SK-N-SH (cell line): ENCODE measurements around the gene SMYD2.

Experiments
- CTCF ChIP-seq: fragments of 200-600 bp; sonication (generic); IDR thresholded peaks from 2 replicates; pipeline ENCODE4 v1.6.1; 2017; ENCODE audit warnings: antibody characterized with exemption, mild to moderate bottlenecking, moderate library complexity
- EZH2phosphoT487 ChIP-seq: fragments of 200-600 bp; sonication (generic); IDR thresholded peaks from 2 replicates; pipeline ENCODE4 v1.6.1; 2017; ENCODE audit warnings: low read depth, mixed run types, mild to moderate bottlenecking, antibody characterized with exemption, moderate library complexity, borderline replicate concordance
- MAX ChIP-seq: IDR thresholded peaks from 2 replicates; pipeline ENCODE4 v1.4.0; 2012; ENCODE audit warnings: low read depth
- POLR2AphosphoS5 ChIP-seq: IDR thresholded peaks from 2 replicates; pipeline ENCODE4 v1.6.1; 2012; ENCODE audit warnings: low read depth, low read length
- SIN3A ChIP-seq: IDR thresholded peaks from 2 replicates; pipeline ENCODE4 v1.6.1; 2012; ENCODE audit warnings: low read depth, mild to moderate bottlenecking, low read length, moderate library complexity, borderline replicate concordance
- TAF1 ChIP-seq: IDR thresholded peaks from 2 replicates; pipeline ENCODE4 v1.6.1; 2012; ENCODE audit warnings: low read depth, mild to moderate bottlenecking, low read length, moderate library complexity, borderline replicate concordance
- TF ChIP-seq, protein P1 (sequence below): IDR thresholded peaks from 2 replicates; pipeline ENCODE4 v1.6.1; 2012; ENCODE audit warnings: mild to moderate bottlenecking, low read depth, low read length, moderate library complexity

DNA sequence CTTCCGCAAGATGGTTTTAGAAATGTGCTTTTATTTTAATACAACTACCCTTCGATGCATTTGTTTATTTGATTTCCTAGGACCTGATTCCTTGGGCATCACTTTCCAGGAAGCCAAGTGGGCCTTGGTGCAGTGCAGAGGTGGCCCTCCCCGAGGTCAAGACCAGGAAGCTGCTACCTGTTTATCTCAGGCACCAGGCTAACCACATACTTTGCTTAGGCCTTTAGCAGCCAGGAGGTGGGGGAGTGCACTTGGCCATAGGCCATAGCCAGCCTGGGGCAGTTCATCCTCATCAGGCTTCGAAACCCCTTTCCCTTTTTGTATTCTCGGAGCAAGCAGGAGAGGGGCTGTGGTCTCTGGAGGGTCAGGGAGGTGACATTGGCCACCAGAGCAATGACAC, 45.4 kb downstream of the SMYD2 start:
- TF ChIP-seq POLR2AphosphoS5 (no peak), SIN3A (no peak), CTCF (no peak), EZH2phosphoT487 (no peak), MAX (no peak), TAF1 (no peak)
- TF ChIP-seq, protein P1, sequence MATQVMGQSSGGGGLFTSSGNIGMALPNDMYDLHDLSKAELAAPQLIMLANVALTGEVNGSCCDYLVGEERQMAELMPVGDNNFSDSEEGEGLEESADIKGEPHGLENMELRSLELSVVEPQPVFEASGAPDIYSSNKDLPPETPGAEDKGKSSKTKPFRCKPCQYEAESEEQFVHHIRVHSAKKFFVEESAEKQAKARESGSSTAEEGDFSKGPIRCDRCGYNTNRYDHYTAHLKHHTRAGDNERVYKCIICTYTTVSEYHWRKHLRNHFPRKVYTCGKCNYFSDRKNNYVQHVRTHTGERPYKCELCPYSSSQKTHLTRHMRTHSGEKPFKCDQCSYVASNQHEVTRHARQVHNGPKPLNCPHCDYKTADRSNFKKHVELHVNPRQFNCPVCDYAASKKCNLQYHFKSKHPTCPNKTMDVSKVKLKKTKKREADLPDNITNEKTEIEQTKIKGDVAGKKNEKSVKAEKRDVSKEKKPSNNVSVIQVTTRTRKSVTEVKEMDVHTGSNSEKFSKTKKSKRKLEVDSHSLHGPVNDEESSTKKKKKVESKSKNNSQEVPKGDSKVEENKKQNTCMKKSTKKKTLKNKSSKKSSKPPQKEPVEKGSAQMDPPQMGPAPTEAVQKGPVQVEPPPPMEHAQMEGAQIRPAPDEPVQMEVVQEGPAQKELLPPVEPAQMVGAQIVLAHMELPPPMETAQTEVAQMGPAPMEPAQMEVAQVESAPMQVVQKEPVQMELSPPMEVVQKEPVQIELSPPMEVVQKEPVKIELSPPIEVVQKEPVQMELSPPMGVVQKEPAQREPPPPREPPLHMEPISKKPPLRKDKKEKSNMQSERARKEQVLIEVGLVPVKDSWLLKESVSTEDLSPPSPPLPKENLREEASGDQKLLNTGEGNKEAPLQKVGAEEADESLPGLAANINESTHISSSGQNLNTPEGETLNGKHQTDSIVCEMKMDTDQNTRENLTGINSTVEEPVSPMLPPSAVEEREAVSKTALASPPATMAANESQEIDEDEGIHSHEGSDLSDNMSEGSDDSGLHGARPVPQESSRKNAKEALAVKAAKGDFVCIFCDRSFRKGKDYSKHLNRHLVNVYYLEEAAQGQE: no peak
